Brain microvascular endothelial cell (primary cell): ENCODE data around the gene TNK1.

Experiments
- DNase-seq: peaks from one replicate; pipeline ENCODE4 v3.0.0-alpha.2; 2020
- H3K27ac ChIP-seq: fragments of 250-450 bp; sonication (Bioruptor Pico); 2 replicates; pipeline ENCODE4 v1.5.1; 2020; ENCODE audit warnings: mild to moderate bottlenecking, moderate library complexity
- H3K27me3 ChIP-seq: fragments of 250-450 bp; sonication (Bioruptor Pico); replicated peaks from 2 replicates; pipeline ENCODE4 v1.5.1; 2020; ENCODE audit warnings: mild to moderate bottlenecking
- H3K36me3 ChIP-seq: fragments of 250-450 bp; sonication (Bioruptor Pico); replicated peaks from 2 replicates; pipeline ENCODE4 v1.5.1; 2020; ENCODE audit warnings: mild to moderate bottlenecking
- H3K4me3 ChIP-seq: 2 replicates; pipeline ENCODE4 v1.5.1; 2011; ENCODE audit warnings: low read depth, mild to moderate bottlenecking, control low read depth, low read length, moderate library complexity
- in situ Hi-C: cut with HindIII; loops from 2 replicates; pipeline ENCODE4 v1.10.0; 2017; ENCODE audit warnings: low sequenced_read_pairs, low pct_ligation_motif_present
- TF ChIP-seq, protein P1 (sequence below): IDR thresholded peaks from 2 replicates; pipeline ENCODE4 v1.5.1; 2011; ENCODE audit warnings: low read depth, mild to moderate bottlenecking, moderate library complexity, low read length, control low read depth, inconsistent platforms; ENCODE audit errors: missing control alignments

TNK1 gene

DNA sequence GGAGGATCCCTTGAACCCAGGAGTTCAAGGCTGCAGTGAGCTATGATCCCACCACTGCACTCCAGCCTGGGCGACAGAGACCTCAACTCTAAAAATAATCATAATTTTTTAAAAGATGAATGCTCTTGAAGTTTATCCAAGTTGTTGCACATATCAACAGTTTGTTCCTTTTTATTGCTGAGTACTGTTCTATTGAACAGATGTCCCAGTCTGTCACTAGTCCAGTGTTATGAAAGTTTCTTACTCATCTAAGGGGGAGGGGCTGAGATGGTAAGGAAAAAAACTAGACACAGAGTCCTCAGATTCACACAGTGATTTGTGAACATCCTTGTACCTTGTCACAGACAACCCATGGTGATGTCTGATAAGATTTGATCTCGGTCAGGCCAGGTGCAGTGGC lies 40.7 kb upstream of the TNK1 start:
- H3K36me3 ChIP-seq: no peaks in the 10 kb centered on the region
- no peaks in the 10 kb centered on the region for H3K27me3 ChIP-seq
- TF ChIP-seq, protein P1, sequence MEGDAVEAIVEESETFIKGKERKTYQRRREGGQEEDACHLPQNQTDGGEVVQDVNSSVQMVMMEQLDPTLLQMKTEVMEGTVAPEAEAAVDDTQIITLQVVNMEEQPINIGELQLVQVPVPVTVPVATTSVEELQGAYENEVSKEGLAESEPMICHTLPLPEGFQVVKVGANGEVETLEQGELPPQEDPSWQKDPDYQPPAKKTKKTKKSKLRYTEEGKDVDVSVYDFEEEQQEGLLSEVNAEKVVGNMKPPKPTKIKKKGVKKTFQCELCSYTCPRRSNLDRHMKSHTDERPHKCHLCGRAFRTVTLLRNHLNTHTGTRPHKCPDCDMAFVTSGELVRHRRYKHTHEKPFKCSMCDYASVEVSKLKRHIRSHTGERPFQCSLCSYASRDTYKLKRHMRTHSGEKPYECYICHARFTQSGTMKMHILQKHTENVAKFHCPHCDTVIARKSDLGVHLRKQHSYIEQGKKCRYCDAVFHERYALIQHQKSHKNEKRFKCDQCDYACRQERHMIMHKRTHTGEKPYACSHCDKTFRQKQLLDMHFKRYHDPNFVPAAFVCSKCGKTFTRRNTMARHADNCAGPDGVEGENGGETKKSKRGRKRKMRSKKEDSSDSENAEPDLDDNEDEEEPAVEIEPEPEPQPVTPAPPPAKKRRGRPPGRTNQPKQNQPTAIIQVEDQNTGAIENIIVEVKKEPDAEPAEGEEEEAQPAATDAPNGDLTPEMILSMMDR: no peak
- DNase-seq: no peak
- no peak overlapping the region for H3K27ac ChIP-seq
- in situ Hi-C loops: no loop called here
- H3K4me3 ChIP-seq: no peak overlapping the region

DNA sequence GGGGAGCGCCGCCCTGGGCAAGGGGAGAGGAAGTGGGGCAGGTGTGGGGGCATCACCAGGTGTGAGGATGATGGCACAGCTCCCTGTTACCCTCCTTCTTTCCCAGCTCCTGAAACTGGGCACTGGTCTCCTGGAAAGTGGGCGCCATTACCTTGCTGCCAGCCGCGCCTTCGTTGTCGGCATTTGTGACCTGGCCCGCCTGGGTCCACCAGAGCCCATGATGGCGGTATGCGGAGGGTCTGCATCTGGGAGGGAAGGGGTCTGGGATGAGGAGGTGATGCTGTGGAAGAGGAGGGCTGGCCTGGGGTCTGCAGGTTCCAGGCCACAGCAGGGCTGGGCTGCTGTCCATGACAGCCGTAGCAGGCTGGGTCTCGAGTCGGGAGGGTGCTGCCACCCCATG lies 39.0 kb upstream of the TNK1 start:
- Histone ChIP-seq H3K27me3 (no peaks in the 10 kb centered on the region), H3K4me3 (no peak overlapping the region), H3K36me3 (no peaks in the 10 kb centered on the region), H3K27ac (no peak overlapping the region)
- in situ Hi-C loops: no loop called here
- DNase-seq: no peak
- TF ChIP-seq, protein P1: no peak

DNA sequence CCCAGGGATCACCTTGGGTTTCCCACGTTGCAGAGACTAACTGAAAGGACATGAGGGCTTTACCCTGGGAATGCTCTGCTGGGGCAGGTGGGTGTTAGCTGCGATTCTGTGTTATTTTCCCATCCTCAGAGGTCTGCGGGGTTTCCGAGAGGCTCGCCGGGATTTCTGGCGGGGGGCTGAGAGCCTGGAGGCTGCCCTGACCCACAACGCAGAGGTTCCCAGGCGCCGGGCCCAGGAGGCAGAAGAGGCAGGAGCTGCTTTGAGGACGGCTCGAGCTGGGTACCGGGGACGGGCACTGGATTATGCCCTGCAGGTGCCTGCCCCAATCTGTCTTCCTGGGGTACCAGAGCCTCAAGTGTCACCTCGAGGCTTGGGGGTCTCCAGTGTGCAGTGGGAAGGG lies 37.6 kb upstream of the TNK1 start:
- Histone ChIP-seq H3K4me3 (no peak overlapping the region), H3K36me3 (no peaks in the 10 kb centered on the region), H3K27ac (no peak overlapping the region), H3K27me3 (no peaks in the 10 kb centered on the region)
- TF ChIP-seq, protein P1: no peak
- DNase-seq: no peak
- in situ Hi-C loops: no loop called here

DNA sequence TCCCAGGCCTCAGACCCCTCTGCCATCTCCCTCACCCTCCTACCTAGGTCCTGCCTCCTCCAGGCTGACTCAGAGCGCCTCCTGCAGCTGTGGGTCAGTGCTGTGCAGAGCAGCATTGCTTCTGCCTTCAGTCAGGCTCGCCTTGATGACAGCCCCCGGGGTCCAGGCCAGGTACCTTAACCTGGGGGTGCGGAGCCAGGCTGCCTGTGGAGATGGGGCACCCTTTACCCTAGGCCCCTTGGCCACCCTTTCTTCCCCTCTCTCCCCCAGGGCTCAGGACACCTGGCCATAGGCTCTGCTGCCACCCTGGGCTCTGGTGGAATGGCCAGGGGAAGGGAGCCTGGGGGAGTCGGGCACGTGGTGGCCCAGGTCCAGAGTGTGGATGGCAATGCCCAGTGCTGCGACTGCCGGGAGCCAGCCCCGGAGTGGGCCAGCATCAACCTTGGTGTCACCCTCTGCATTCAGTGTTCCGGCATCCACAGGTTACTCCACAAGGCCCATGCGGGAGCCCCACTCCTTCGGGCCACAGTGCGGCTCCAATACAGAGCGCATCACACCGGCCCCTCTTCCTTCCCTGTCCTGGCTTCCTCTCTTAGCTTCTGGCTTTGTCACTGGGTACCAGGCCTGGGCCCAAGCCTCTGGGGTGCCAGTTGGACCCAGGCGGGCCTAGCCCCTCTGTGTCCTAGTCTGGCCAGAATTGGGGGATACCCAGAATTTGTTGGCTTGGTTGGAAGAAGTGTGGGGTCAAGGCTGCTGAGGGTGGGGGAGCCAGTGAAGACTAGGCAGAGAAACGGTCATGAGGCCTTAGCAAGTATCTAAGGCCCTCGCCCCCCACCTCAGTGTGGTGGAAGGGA lies 33.9 kb upstream of the TNK1 start:
- TF ChIP-seq, protein P1: no peak
- no peak for DNase-seq
- Histone ChIP-seq H3K36me3 (no peaks in the 10 kb centered on the region), H3K4me3 (no peak overlapping the region), H3K27me3 (no peaks in the 10 kb centered on the region), H3K27ac (no peak overlapping the region)
- in situ Hi-C loops: no loop called here

DNA sequence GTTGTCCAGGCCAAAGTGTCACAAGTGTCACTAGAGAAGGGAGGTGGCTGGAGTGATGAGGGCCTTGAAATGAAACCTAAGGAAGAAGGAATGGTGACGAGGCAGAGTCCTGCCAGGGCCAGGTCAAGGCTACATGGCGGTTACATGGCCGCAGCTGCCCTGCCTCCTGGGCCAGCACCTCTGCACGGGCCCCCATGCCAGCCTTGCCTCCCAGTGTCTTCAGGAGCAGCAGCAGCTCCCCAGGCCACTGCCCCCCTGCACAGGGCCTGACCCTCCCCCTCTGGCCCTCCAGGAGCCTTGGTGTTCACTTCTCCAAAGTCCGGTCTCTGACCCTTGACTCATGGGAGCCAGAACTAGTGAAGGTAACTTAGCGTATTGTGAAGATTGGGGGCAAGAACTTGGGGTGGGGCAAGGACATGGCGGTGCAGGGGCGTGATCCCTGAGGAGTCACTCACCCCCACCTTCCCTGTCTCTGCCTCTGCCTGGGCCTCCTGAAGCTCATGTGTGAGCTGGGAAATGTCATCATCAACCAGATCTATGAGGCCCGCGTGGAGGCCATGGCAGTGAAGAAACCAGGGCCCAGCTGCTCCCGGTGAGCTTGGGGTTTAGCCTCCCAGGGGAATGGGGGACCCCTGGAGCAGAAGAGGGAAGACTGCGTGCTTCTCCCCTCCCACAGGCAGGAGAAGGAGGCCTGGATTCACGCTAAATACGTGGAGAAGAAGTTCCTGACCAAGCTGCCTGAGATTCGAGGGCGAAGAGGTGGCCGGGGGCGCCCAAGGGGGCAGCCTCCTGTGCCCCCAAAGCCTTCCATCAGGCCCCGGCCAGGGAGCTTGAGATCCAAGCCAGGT lies 33.0 kb upstream of the TNK1 start:
- in situ Hi-C loops: no loop called here
- H3K4me3 ChIP-seq: no peak overlapping the region
- H3K27ac ChIP-seq: no peak overlapping the region
- no peak for DNase-seq
- TF ChIP-seq, protein P1: no peak
- no peaks in the 10 kb centered on the region for H3K27me3 ChIP-seq
- no peaks in the 10 kb centered on the region for H3K36me3 ChIP-seq
